ENCODE data around the gene LRFN2.

The LRFN2 gene

GRCh38 chr6:40472353-40472752, 114.8 kb downstream of the LRFN2 start:
- no peaks in the 10 kb centered on the region for H3K9me2 ChIP-seq (replicated peaks; ENCODE audit: control insufficient read depth, low read length)

DNA sequence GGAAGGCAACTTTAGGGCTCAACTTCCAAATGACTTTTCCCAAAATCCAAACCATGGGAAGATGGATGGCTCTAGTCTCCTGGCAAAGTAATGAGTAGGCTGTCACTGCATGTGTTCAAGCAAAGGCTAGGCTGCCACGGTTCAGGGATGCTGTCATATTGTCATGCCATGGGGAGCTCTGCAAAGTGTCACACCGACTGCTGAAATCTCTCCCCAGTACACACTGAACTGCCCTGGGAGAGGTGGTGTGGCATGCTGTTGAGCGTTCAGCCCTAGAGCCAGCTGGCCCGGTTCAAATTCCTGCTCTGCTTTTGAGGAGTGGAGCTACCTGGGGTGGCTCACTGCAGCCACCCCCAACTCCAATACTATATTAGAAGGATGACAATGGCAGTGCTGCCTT, 115.9 kb downstream of the LRFN2 start:
- Histone ChIP-seq H3F3A (ENCODE audit: control insufficient read depth, insufficient read depth) (no peaks in the 10 kb centered on the region), H3K4me1 (ENCODE audit: control insufficient read depth, low read length) (no peaks in the 10 kb centered on the region), H3K4me3 (ENCODE audit: low read length) (no peak overlapping the region), H3K9me3 (ENCODE audit: control insufficient read depth, insufficient read depth, low read length) (no peaks in the 10 kb centered on the region), H4K20me1 (ENCODE audit: control insufficient read depth, insufficient read depth, low read depth, low read length) (no peaks in the 10 kb centered on the region), H3K27ac (ENCODE audit: low read depth, low read length) (no peak overlapping the region), H3K4me2 (ENCODE audit: low read length) (no peak overlapping the region), H3K36me3 (ENCODE audit: control insufficient read depth, low read length) (no peaks in the 10 kb centered on the region), H3K27me3 (ENCODE audit: control insufficient read depth, low read length) (no peaks in the 10 kb centered on the region), H3K79me2 (ENCODE audit: control insufficient read depth, low read length) (no peaks in the 10 kb centered on the region), H3K9me2 (replicated peaks; ENCODE audit: control insufficient read depth, low read length) (no peaks in the 10 kb centered on the region)
- no peak for TF ChIP-seq EZH2phosphoT487 (IDR thresholded peaks at IDR 0.05; ENCODE audit: borderline replicate concordance, low read length)
- TF ChIP-seq, protein P1, sequence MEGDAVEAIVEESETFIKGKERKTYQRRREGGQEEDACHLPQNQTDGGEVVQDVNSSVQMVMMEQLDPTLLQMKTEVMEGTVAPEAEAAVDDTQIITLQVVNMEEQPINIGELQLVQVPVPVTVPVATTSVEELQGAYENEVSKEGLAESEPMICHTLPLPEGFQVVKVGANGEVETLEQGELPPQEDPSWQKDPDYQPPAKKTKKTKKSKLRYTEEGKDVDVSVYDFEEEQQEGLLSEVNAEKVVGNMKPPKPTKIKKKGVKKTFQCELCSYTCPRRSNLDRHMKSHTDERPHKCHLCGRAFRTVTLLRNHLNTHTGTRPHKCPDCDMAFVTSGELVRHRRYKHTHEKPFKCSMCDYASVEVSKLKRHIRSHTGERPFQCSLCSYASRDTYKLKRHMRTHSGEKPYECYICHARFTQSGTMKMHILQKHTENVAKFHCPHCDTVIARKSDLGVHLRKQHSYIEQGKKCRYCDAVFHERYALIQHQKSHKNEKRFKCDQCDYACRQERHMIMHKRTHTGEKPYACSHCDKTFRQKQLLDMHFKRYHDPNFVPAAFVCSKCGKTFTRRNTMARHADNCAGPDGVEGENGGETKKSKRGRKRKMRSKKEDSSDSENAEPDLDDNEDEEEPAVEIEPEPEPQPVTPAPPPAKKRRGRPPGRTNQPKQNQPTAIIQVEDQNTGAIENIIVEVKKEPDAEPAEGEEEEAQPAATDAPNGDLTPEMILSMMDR (IDR thresholded peaks at IDR 0.05; ENCODE audit: low read depth, low read length, poor library complexity, severe bottlenecking) = no peak

More at GRCh38 chr6:40472353-40472752, 114.8 kb downstream of the LRFN2 start:
- no peaks in the 10 kb centered on the region for H4K20me1 ChIP-seq (ENCODE audit: control insufficient read depth, insufficient read depth, low read depth, low read length)
- no peaks in the 10 kb centered on the region for H3K9me3 ChIP-seq (ENCODE audit: control insufficient read depth, insufficient read depth, low read length)
- H3K4me3 ChIP-seq (ENCODE audit: low read length) = no peak overlapping the region
- H3K4me2 ChIP-seq (ENCODE audit: low read length) = no peak overlapping the region
- no peak overlapping the region for H3K27ac ChIP-seq (ENCODE audit: low read depth, low read length)
- TF ChIP-seq EZH2phosphoT487 (IDR thresholded peaks at IDR 0.05; ENCODE audit: borderline replicate concordance, low read length) = no peak
- TF ChIP-seq, protein P1 (IDR thresholded peaks at IDR 0.05; ENCODE audit: low read depth, low read length, poor library complexity, severe bottlenecking) = no peak
- H3K4me1 ChIP-seq (ENCODE audit: control insufficient read depth, low read length) = no peaks in the 10 kb centered on the region
- no peaks in the 10 kb centered on the region for H3K36me3 ChIP-seq (ENCODE audit: control insufficient read depth, low read length)
- H3K79me2 ChIP-seq (ENCODE audit: control insufficient read depth, low read length) = no peaks in the 10 kb centered on the region
- H3K27me3 ChIP-seq (ENCODE audit: control insufficient read depth, low read length) = no peaks in the 10 kb centered on the region; the same call in 1 of the 2 replicates
- H3F3A ChIP-seq (ENCODE audit: control insufficient read depth, insufficient read depth) = no peaks in the 10 kb centered on the region

DNA sequence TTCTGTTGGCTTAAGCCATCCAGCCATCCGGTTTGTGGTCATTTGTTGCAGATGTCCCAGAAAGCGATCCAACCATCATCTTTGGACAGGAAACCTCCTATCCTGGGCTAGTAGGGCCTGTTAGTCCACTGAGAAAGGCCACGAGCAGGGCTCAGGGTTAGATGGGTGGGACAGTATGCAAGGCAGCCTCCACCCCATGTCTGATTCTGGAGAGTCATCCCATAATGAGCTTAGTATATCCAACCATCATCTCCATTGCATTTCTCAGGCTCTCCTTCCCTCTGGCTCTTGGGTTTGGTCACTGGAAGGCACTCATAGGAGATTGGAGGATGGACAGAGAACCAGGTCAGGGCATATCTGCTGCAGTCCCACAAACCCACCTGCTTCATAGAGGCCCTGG, 117.8 kb downstream of the LRFN2 start:
- no peaks in the 10 kb centered on the region for H3K27me3 ChIP-seq (ENCODE audit: control insufficient read depth, low read length)
- H3K79me2 ChIP-seq (ENCODE audit: control insufficient read depth, low read length) = no peaks in the 10 kb centered on the region
- H3K4me2 ChIP-seq (ENCODE audit: low read length) = no peak overlapping the region
- H3K4me3 ChIP-seq (ENCODE audit: low read length) = no peak overlapping the region
- H3K27ac ChIP-seq (ENCODE audit: low read depth, low read length) = no peak overlapping the region
- H3K36me3 ChIP-seq (ENCODE audit: control insufficient read depth, low read length) = no peaks in the 10 kb centered on the region
- no peaks in the 10 kb centered on the region for H3F3A ChIP-seq (ENCODE audit: control insufficient read depth, insufficient read depth)
- no peaks in the 10 kb centered on the region for H4K20me1 ChIP-seq (ENCODE audit: control insufficient read depth, insufficient read depth, low read depth, low read length)
- no peaks in the 10 kb centered on the region for H3K9me3 ChIP-seq (ENCODE audit: control insufficient read depth, insufficient read depth, low read length)
- H3K4me1 ChIP-seq (ENCODE audit: control insufficient read depth, low read length) = no peaks in the 10 kb centered on the region
- TF ChIP-seq EZH2phosphoT487 (IDR thresholded peaks at IDR 0.05; ENCODE audit: borderline replicate concordance, low read length) = no peak
- TF ChIP-seq, protein P1 (IDR thresholded peaks at IDR 0.05; ENCODE audit: low read depth, low read length, poor library complexity, severe bottlenecking) = no peak
- no peaks in the 10 kb centered on the region for H3K9me2 ChIP-seq (replicated peaks; ENCODE audit: control insufficient read depth, low read length)
